Stimulated activated CD8-positive, alpha-beta memory T cell treated with anti-CD3 and anti-CD28 coated beads, Interleukin-7, amount 100 ng/mL, for 24 hours (primary cell): ENCODE data around the gene MPPED1.

Experiments used
- DNase-seq: peaks from one replicate; pipeline ENCODE4 v3.0.0-alpha.2; 2020; ENCODE audit warnings: low read depth

MPPED1 gene

DNA sequence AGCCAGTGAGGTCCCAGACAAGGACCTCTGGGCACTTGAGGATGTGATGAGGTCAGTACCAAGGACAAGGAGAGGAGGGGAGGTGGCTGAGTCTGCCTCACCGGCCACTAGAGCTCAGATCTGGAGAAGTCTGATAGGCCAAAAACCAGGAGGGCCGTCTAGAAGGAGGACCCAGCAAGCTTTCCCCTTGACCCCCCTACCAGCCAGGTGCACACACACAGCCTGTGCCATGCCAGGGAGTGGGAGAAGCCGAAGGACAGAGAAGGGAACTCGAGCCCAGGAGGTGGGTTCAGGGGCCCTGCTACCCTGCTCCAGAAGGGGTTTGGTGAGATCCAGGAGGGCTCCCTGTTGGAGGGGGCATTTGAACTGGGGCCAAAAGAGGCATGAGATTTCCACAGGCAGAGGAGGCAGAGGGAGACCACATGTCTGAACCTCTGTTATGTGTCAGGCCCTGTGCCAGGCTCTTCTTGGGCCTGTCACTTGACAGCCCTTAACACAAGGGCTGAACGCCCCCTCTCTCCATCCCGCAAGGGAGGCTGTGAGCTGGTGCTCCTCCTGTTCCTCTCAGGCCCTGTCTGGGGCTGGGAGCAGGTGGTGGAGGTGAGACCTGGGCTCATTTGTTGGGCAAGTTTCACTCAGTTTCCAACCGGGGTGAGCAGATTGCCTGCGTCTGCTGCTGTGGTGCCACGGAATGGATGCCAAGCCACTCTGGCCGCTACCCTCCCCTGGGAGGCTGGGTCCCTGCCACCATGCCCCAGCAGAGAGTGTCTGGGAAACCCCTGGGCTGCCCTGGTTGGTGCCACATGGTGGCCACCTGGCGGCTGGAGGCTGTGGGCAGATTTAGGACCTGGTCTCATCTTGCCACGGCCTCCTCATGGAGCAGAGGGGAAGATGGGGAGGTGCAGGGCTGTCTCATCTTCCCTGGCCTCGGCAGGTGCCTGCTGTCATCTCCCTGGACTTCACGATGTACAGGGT lies 65.2 kb downstream of the MPPED1 start:
- DNase-seq: no peak

DNA sequence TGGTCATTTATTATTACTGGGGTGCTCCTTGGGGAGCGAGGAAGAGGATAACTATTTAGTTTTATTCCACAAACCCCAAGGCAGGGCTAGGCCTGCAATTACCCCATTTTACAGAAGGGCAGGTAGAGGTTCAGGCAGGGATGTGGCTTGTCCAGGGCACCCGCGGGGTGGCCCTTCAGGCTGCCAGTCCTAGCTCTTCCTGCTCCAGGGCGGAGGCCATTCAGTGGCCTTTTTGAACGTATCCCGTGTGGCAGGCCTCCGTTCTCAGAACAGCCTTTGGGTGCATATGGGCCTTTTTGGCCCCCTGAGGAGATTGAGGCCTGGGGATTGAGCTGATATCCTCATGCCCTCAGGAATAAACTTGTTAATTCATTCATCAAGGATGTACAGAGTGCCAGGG lies 66.2 kb downstream of the MPPED1 start:
- DNase-seq: no peak

DNA sequence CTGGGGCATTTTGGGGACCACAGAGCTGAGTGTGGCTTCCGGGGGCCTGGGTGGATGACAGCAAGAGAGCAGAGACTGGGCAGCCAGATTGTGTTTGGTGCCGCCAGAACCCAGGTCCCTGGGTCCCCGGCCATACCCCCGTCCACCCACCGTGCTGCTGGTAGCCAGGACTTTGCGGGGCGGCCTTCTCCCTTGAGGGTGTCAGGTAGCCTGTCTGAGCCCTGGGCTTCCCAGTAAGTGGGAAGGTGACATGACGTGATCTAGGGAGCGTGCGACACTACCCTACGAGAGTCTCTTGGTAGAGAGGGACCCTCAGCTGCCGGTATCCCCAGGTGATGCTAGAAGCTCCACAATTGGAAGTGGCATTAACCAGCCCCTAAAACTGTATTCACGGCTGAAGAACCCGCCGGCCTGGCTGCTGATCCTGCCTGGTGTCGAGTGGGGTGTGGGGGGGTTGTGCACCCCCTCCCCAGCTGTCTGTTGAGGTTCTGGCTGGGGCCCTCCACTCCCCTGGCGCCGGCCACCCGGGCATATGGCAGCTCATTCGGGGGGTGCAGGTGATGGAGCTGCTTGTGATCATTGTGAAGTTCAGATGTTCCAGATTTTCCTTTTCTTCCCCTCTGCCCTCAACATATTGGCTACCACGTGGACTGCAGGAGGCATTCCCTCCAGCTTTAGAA lies 66.9 kb downstream of the MPPED1 start:
- DNase-seq: no peak

DNA sequence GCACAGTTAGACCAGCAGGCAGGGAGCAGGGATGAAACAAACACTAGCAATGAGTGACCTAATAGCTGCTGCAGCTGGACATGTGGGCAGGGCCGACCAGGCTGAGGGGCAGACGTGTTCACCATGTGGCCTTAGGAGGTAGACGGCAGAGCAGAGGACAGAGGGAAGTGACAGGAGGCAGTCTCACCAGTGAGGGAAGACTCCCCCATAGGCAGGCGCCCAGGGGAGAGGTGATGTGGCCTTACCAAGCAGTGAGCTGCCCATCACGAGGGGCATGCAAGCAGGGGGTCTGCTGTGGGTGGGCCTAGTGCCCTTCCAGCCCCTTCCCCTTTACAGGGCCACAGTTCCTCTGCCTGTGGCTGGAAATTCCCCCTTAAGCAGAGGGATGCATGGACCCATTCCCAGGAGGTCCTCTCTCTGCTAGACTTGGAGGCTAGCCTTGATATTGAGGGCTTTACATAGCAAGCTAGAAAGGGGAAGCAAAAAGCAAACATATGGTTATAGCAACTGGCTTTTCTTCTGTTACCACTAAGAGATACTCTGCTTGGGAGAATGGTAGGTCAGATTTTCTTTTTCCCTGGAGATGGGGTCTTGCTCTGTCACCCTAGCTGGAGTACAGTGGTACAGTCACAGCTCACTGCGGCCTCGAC lies 67.6 kb downstream of the MPPED1 start:
- no peak for DNase-seq

DNA sequence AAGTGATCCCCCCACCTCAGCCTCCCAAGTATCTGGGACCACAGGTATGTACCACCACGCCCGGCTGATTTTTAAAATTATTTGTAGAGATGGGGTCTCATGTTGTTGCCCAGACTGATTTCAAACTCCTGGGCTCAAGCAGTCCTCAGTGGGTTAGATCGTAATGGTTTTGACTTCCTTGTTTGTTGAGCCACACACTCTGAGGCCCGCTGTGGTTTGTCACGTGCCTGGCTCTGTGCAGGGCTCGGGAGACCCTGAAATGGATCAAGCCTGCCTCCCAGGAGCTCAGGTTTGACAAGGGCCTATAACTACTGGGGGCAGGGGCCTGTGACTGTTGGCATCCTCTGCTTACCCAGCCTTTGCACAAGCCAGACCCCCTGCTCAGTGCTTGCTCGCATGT lies 68.1 kb downstream of the MPPED1 start:
- no peak for DNase-seq

DNA sequence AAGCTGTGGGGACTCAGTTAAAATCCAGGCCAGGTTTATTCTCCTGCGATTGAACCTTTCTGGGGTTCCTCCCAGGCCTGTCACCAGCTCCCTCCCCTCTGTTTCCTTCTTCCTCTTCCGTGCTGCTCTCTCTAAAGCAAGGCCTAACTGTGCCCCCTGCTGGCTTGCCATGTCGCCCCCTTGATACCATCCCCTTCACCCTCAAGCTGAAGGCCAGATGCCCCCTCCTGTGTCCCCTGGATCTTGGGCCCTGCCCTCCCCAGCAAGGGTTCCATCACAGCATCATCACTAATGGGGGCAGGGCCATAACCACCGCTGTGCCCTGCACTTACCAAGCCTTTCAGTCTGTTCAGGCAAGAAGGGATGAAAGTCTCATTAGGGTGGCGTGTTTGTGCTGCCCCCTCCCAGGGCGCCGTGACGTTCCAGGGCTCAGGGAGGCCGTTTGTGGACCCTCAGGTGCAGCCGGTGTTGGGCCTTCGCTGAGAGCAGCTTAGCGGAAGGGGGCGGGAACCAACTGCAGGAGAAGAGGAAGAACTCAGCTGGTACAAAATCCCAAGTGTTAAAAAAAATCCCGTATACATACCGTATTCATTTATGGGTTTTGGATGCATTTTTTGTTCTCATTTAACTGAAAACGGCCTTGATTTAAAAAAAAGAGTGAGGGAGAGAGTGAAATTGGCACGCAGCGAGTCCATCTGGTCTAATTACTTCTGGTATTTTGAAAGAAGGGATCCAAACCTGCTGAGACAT lies 69.9 kb downstream of the MPPED1 start:
- no peak for DNase-seq

DNA sequence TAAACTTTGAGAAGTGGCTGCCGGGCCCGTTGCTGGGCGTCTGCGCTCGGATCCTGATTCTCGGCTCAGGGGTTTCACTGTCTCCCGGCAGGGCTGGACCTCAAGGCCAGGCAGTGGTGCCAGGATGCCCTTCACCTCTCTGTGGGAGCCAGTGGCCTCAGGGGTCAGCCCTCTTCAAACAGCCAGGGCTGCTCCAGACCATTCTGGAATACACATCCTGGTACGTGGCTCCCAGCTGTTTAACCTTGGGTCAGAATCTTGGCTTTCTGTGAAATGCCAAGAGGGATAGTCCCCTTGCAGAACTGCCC lies 70.5 kb downstream of the MPPED1 start:
- DNase-seq: no peak

DNA sequence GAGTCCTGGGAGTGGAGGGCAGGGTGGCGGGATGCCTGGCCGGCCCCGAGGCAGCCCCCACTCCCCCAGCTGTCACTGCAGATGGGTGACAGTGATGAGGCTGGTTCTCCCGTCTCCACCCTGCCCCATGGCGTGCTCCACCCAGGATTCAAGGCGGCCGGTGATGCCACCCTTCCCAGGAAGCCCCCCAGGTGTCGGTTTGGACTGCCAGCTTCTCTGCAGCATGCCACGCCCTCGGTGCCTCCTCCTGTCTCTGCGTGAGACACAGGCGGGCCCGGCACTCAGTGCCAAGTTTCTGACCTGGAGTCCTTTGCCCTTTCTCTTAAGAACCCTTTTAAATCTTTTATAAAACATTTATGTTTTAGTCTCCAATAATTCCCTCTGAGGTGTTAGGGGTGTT lies 71.5 kb downstream of the MPPED1 start:
- DNase-seq: no peak

DNA sequence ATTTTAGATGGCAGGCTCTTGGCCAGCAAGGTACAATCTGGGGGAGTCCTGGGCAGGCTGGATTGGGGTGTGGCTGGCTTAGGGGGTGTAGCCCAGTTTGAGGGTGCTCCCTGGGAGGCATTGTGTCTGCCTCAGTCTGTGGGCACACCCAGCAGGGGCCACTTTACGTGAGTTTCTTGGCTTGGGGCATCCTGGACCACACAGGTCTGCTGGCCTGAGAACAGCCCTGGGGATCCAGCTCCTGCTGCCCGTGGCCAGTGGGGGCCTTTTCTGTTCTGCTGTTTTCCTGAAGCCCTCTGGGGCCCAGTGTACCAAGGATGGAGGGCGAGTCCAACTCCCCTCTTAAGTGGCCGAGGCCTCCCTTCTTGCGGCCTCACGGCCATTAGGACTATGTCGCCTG lies 71.9 kb downstream of the MPPED1 start:
- DNase-seq: no peak

DNA sequence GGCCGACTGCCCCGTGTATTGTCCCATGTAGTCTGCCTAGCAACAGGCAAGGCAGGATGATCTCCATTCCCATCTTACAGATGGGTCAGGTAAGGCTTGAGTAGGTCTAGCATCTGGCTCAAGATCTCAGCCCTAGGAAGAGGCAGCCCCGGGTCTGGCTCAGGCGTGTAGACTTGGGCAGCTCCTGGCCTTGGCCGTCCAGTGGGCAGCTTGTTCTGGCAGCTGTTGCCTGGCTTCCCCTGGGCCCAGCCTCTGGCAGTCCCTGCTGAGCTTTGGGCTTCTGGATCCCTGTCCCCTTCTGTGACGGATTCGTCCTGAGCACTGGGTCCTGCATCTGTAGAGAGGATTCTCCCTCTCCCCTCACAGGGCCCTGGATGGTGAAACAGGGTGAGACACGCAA lies 72.4 kb downstream of the MPPED1 start:
- no peak for DNase-seq

DNA sequence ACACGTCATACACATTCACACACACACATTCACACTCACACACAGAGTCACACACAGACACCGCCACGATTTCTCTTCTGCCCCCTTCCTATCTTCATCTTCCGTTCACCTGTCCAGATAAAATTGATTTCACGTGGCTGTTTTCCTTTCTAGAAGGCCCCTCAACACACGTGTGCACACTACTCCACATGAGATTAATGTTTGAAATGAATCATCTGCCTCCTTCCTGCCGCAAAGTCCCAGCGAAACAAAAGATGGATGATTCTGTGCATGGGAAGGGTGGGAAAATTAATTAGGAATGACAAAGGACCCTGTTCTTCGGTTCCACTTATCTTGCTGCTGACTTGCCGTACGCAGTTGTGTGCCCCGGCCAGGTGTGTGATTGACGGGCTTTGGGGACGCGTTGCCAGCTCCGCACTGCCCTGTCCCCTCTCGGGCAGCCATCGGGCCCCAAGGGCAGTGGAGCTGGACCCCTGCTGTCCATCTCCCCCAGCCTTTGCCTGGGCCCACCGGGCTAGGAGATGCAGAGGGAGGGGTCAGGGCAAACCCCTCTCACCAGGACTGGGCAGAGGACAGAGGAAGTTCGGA lies 73.8 kb downstream of the MPPED1 start:
- no peak for DNase-seq

DNA sequence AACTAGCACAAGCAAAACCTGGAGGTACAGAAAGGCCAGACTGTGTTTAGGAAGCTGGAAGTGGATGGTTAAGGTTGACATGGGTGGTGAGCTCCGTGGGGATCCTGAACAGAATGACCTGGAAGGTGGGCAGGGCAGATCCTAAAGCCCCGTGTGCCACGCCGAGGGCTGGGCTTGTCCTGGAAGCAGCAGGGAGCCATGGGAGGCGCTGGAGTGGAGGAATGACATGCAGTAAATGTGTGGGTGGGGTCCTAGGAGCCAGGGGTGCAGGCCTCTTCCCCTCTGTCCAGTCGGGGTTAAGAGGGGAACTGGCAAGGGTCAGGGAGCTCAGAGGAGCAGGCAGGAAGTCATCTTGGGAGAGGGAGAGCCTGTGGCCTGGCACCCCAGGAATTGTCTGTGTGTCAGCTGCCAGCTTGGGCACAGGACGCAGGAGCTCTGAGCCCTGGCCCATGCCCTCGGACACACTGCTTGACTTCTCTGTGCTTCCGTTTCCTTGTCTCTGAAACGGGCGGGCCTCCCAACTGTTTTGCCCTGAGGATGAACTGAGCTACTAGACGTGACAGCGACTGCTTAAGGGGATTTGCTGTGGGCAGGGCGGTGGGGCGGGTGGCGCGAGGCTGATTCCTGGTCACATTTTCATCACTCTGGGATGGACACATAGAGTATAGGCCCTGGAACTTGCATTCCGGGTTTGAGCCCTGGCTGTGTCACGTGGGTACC lies 75.7 kb downstream of the MPPED1 start:
- no peak for DNase-seq

DNA sequence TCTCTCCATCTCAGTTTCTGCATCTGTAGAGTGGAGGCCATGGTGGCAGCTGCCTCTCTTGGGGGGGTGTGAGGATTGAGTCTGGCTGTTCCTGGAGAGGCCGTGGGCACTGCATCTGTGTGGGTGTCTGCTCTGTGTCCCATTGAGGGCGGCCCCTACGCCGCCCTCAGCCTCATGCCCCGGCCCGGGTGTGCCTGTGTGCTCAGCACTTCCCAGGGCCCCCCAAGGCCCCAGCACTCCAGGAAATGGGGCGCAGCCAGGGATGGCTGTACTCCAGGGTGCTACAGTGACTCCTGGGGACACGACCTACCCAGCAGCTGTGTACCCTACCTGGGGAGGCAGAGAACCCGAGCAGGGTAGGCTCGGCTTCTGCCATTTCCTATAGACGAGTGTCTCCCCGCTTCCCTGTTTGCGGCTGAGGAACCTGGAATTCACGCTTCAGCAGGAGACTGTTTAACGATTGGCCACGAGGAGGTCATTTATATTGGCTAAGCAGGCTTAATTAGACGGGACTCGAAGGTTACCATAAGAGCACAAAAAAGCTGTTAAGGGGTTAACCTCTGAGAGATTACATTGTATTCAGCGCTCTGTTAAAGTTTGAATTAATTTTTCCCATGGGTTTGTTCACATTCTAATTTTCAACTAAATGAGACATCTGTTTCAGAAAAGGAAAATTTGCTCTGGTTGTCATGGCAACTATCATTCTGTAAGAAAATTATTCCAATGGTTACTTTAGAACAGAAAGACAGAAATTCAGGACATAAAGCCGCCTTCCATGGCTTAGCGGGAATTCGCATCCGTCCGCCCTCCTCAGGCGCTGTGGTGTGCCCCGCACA lies 76.4 kb downstream of the MPPED1 start:
- DNase-seq: no peak

DNA sequence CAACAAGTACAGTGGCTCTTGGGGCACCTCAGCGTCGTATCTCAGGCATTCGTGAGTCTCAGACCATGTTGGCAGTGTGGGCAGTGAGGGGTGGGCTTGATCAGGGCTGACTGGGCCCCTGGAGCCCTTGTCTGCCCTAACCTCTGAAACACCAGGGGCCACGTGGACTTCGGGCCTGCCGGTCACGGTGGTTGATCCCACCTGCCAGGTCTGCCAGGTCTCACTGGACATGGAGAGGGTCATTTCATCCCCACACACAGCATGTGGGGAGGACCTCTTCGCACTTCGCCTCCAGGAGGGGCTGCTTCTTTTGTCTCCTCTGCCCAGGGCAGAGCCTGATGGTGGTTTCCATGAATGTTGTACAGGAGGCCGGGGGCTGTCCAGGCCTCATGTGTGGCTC lies 77.1 kb downstream of the MPPED1 start:
- DNase-seq: no peak

DNA sequence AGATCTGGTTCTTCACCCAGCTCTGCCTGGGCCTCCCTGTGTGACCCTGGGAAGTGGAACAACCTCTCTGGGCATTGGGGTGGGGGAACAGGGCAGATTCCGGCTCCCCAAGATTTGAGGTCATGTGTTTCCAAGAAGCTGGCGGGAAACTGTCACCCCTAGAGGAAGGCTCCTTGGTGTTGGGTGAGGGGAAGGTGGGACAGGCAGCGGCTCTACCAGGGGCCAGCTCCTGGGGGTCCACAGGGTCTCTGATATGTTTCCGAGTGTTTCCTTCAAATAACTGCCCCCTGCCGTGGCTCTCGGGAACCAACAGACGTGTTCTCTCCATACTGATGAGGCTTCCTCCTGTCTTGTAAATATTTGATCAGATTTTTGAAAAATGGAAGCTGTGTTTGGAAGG lies 78.5 kb downstream of the MPPED1 start:
- DNase-seq: no peak

DNA sequence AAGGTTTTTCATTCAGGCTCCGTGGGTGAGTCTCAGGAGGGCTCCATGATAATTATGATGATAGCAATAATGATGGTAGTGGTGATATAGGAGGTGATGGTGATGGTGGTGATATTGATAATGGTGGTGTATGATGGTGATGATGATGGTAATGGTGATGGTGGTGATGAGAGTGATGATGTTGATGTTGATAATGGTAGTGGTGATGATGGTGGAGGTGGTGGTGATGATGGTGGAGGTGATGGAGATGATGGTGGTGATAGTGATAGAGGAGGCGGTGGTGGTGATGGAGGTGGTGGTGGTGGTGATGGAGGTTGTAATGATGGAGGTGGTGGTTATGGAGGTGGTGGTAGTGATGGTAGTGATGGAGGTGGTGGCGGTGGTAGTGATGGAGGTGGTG lies 79.4 kb downstream of the MPPED1 start:
- DNase-seq: no peak

DNA sequence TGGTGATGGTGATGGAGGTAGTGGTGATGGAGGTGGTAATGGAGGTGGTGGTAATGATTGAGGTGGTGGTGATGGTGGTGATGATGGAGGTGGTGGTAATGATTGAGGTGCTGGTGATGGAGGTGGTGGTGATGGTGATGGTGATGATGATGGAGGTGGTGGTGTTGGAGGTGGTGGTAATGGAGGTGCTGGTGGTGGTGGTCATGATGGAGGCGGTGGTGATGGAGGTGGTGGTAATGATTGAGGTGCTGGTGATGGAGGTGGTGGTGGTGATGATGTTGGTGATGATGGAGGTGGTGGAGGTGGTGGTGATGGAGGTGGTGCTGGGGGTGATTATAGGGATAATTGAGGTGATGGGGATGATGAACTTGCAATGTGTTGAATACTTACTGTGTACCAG lies 79.9 kb downstream of the MPPED1 start:
- DNase-seq: no peak

DNA sequence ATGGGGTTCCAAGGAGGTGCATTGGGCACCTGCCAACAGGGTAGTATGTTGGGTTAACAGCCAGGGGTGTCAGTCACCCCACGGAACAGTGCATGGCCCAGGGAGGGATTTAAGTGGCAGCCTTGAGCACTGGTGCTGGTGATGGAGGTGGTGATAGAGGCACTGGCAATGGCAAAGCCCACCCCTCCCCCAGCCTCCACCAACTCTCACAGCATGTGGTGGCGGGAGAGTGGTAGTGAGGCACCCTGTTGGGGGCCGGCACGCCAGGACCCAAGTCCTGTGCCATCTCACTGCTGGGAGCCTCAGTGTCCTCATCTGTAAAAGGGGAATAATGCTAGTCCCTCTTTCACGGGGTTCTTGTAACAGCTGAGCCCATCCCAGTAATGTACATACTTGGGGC lies 81.5 kb downstream of the MPPED1 start:
- DNase-seq: no peak

DNA sequence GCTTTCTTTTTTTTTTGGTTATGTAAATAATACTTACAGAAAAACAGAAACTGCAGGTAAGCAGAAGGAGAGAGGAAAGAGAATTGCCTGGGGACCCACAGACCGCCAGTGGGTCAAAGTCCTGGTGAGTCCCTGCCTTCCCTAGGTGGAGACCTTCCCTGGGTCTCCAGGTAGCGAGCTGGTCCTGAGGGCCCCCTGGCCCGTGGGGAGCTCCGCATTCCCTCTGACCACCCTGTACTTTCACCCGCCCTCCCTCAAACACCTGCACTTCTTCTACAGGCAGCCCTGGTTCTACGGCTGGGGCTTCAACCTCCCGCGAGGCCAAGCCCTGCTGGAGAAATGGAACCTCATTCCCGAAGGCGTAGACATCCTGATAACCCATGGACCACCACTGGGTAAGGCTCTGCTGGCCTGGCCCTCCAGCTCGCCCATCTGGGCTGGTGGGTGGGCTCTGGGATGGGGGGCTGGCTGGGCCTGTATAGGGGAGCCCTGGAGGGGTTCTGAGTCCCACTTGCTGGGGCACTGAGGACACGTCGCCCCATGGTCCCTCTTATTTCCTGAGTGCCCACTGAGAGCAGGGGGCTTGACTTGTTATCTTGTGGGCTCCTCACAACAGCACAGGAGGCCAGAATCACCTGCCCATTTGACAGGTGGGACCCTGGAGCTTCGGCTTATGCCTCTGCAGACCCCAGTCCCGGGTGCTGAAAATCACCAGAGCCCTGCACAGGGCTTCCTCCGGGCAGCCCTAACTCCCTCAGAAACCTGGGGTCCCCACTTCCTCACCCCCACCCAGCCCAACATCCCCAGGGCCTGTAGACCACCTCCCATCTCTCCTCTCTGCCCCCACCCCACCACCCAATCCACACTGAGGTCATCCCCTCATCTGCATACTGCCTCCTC lies 86.4 kb downstream of the MPPED1 start:
- no peak for DNase-seq
